ENCODE data around the gene COL25A1.
"Not testable (repeated sequence)": the region's sequence is repeated elsewhere in the genome, so short reads cannot be mapped to it uniquely, and the experiment has no call there.

The COL25A1 gene

GRCh38 chr4:109007976-109008375 lies 294.5 kb downstream of the COL25A1 start:
- no peak for DNase-seq

- DNase-seq: no peak
Measured at GRCh38 chr4:109005523-109005922, 296.9 kb downstream of the COL25A1 start.

GRCh38 chr4:109004418-109004817 lies 298.0 kb downstream of the COL25A1 start:
- DNase-seq: no peak

GRCh38 chr4:109003964-109004363 lies 298.5 kb downstream of the COL25A1 start:
- DNase-seq: no peak

- DNase-seq: no peak
Measured at GRCh38 chr4:108991551-108992328, 310.7 kb downstream of the COL25A1 start.

- DNase-seq: no peak
Measured at GRCh38 chr4:108988464-108989195, 313.8 kb downstream of the COL25A1 start.

- not testable (repeated sequence) for DNase-seq
Measured at GRCh38 chr4:108984495-108984894, 318.0 kb downstream of the COL25A1 start.

GRCh38 chr4:108982402-108983185 lies 319.9 kb downstream of the COL25A1 start:
- no peak for DNase-seq

- no peak for DNase-seq
Measured at GRCh38 chr4:108980455-108981239, 321.8 kb downstream of the COL25A1 start.

- no peak for DNase-seq
Measured at GRCh38 chr4:108979759-108980158, 322.7 kb downstream of the COL25A1 start.

- DNase-seq: no peak
Measured at GRCh38 chr4:108978066-108978465, 324.4 kb downstream of the COL25A1 start.

- DNase-seq: no peak
Measured at GRCh38 chr4:108972613-108973283, 329.7 kb downstream of the COL25A1 start.

- no peak for DNase-seq
Measured at GRCh38 chr4:108971473-108971872, 331.0 kb downstream of the COL25A1 start.

- no peak for DNase-seq
Measured at GRCh38 chr4:108965472-108966076, 336.9 kb downstream of the COL25A1 start.

- no peak for DNase-seq
Measured at GRCh38 chr4:108965016-108965415, 337.4 kb downstream of the COL25A1 start.

GRCh38 chr4:108963910-108964309 lies 338.5 kb downstream of the COL25A1 start:
- DNase-seq: no peak

GRCh38 chr4:108959491-108959890 lies 343.0 kb downstream of the COL25A1 start:
- no peak for DNase-seq

- DNase-seq: no peak
Measured at GRCh38 chr4:108954880-108955279, 347.6 kb downstream of the COL25A1 start.

- no peak for DNase-seq
Measured at GRCh38 chr4:108953941-108954340, 348.5 kb downstream of the COL25A1 start.

- DNase-seq: no peak
Measured at GRCh38 chr4:108950158-108950915, 352.1 kb downstream of the COL25A1 start.

GRCh38 chr4:108947526-108947925 lies 354.9 kb downstream of the COL25A1 start:
- no peak for DNase-seq
